ENCODE measurements around the gene ATP6V0A4.
A peak's percentile ranks its signal among the peaks of the same experiment; 100 is the strongest.
"Not testable (repeated sequence)": the region's sequence is repeated elsewhere in the genome, so short reads cannot be mapped to it uniquely, and the experiment has no call there.

Gene ATP6V0A4

GRCh38 chr7:138801256-138801655 is 3.3 kb upstream of the ATP6V0A4 start:
- DNase-seq = no peak

- DNase-seq = no peak
Observed at GRCh38 chr7:138799336-138800000, 1.5 kb upstream of the ATP6V0A4 start.

GRCh38 chr7:138798836-138799235 is 840 bp upstream of the ATP6V0A4 start:
- no peak for DNase-seq

GRCh38 chr7:138797046-138797445 is 950 bp downstream of the ATP6V0A4 start:
- not testable (repeated sequence) for DNase-seq

GRCh38 chr7:138796038-138796615 is 1.9 kb downstream of the ATP6V0A4 start:
- no peak for DNase-seq

GRCh38 chr7:138785587-138786437 is 12.2 kb downstream of the ATP6V0A4 start:
- DNase-seq = no peak

GRCh38 chr7:138784692-138785091 is 13.3 kb downstream of the ATP6V0A4 start:
- DNase-seq = no peak

GRCh38 chr7:138781004-138781403 is 17.0 kb downstream of the ATP6V0A4 start:
- DNase-seq = no peak

- no peak for DNase-seq
Observed at GRCh38 chr7:138776166-138776833, 21.7 kb downstream of the ATP6V0A4 start.

GRCh38 chr7:138773817-138774216 is 24.2 kb downstream of the ATP6V0A4 start:
- no peak for DNase-seq

GRCh38 chr7:138773176-138773575 is 24.8 kb downstream of the ATP6V0A4 start:
- no peak for DNase-seq

- DNase-seq = no peak
Observed at GRCh38 chr7:138770904-138771303, 27.1 kb downstream of the ATP6V0A4 start.

- DNase-seq = no peak
Observed at GRCh38 chr7:138768241-138768640, 29.8 kb downstream of the ATP6V0A4 start.

- no peak for DNase-seq
Observed at GRCh38 chr7:138756591-138757242, 41.3 kb downstream of the ATP6V0A4 start.

GRCh38 chr7:138755842-138756590 is 42.0 kb downstream of the ATP6V0A4 start:
- DNase-seq = no peak

- DNase-seq = no peak
Observed at GRCh38 chr7:138755331-138755747, 42.7 kb downstream of the ATP6V0A4 start.

- DNase-seq = no peak
Observed at GRCh38 chr7:138753610-138754009, 44.4 kb downstream of the ATP6V0A4 start.

GRCh38 chr7:138753150-138753518 is 44.9 kb downstream of the ATP6V0A4 start:
- DNase-seq = no peak

GRCh38 chr7:138752518-138753149 is 45.4 kb downstream of the ATP6V0A4 start:
- peak; percentile 95 for DNase-seq

GRCh38 chr7:138750901-138751464 is 47.0 kb downstream of the ATP6V0A4 start:
- no peak for DNase-seq

- DNase-seq = no peak
Observed at GRCh38 chr7:138750473-138750872, 47.5 kb downstream of the ATP6V0A4 start.
